Type B pancreatic cell (in vitro differentiated cells): ENCODE results near the gene KIF5A. TPM values are rescaled to one million over a fixed set of nuclear protein-coding genes. Genes with fewer than 3 reads are reported as not detected.
A peak's percentile ranks its signal among the peaks of the same experiment; 100 is the strongest.

Experiments
- DNase-seq: peaks from one replicate; pipeline ENCODE4 v3.0.0; 2021; ENCODE audit warnings: mixed read lengths; ENCODE audit not compliant: unreplicated experiment; ENCODE audit errors: extremely low spot score
- H3K27ac Mint-ChIP-seq: 2 replicates; pipeline ENCODE4 v1.8.0; 2021; ENCODE audit warnings: mild to moderate bottlenecking, mixed read lengths
- H3K27me3 Mint-ChIP-seq: 2 replicates; pipeline ENCODE4 v1.8.0; 2021; ENCODE audit warnings: mixed read lengths
- H3K36me3 Mint-ChIP-seq: 2 replicates; pipeline ENCODE4 v1.8.0; 2021; ENCODE audit warnings: mixed read lengths
- H3K4me1 Mint-ChIP-seq: one replicate; pipeline ENCODE4 v1.8.0; 2021; ENCODE audit warnings: mixed read lengths; ENCODE audit not compliant: unreplicated experiment
- H3K4me3 Mint-ChIP-seq: 2 replicates; pipeline ENCODE4 v1.8.0; 2021; ENCODE audit warnings: mild to moderate bottlenecking, mixed read lengths
- H3K9me3 Mint-ChIP-seq: 2 replicates; pipeline ENCODE4 v1.8.0; 2021; ENCODE audit warnings: mixed read lengths
- CTCF ChIP-seq: fragments of 200-600 bp; sonication (generic); conservative IDR thresholded peaks from 2 replicates; pipeline ENCODE4 v1.5.0; 2021; ENCODE audit warnings: antibody characterized with exemption, mild to moderate bottlenecking
- total RNA-seq: library from RNA; stranded (reverse); gene quantifications from 2 replicates; pipeline ENCODE4 v1.2.1, GENCODE V29; 2021; ENCODE audit warnings: low replicate concordance

KIF5A gene
- total RNA-seq, 1 donor from 2014 or later = 4.4 TPM

GRCh38 chr12:57530396-57531142 lies 19.3 kb upstream of the KIF5A start:
- no peaks in the 10 kb centered on the region for H3K27me3 Mint-ChIP-seq
- TF ChIP-seq CTCF = no peak
- H3K9me3 Mint-ChIP-seq = no peaks in the 10 kb centered on the region
- peaks cover 26% of the 10 kb centered on the region for H3K36me3 Mint-ChIP-seq
- DNase-seq = no peak
- no peak overlapping the region for H3K4me3 Mint-ChIP-seq
- H3K27ac Mint-ChIP-seq = peak overlapping the region; percentile 77
- peaks cover 8% of the 10 kb centered on the region for H3K4me1 Mint-ChIP-seq

GRCh38 chr12:57531836-57532235 lies 18.0 kb upstream of the KIF5A start:
- H3K4me3 Mint-ChIP-seq = no peak overlapping the region
- no peak for DNase-seq
- H3K4me1 Mint-ChIP-seq = peaks cover 8% of the 10 kb centered on the region
- no peak overlapping the region for H3K27ac Mint-ChIP-seq
- no peak for TF ChIP-seq CTCF
- peaks cover 29% of the 10 kb centered on the region for H3K36me3 Mint-ChIP-seq
- no peaks in the 10 kb centered on the region for H3K27me3 Mint-ChIP-seq
- no peaks in the 10 kb centered on the region for H3K9me3 Mint-ChIP-seq

GRCh38 chr12:57533108-57533507 lies 16.7 kb upstream of the KIF5A start:
- H3K36me3 Mint-ChIP-seq = peaks cover 37% of the 10 kb centered on the region
- no peaks in the 10 kb centered on the region for H3K9me3 Mint-ChIP-seq
- no peak for DNase-seq
- H3K4me3 Mint-ChIP-seq = no peak overlapping the region
- H3K4me1 Mint-ChIP-seq = peaks cover 8% of the 10 kb centered on the region
- H3K27ac Mint-ChIP-seq = no peak overlapping the region
- TF ChIP-seq CTCF = no peak
- H3K27me3 Mint-ChIP-seq = no peaks in the 10 kb centered on the region

GRCh38 chr12:57534250-57534649 lies 15.6 kb upstream of the KIF5A start:
- H3K4me3 Mint-ChIP-seq = no peak overlapping the region
- TF ChIP-seq CTCF = no peak
- H3K27me3 Mint-ChIP-seq = no peaks in the 10 kb centered on the region
- peaks cover 8% of the 10 kb centered on the region for H3K4me1 Mint-ChIP-seq
- H3K9me3 Mint-ChIP-seq = no peaks in the 10 kb centered on the region
- H3K27ac Mint-ChIP-seq = no peak overlapping the region
- DNase-seq = no peak
- peaks cover 46% of the 10 kb centered on the region for H3K36me3 Mint-ChIP-seq

- no peak for TF ChIP-seq CTCF
- peaks cover 39% of the 10 kb centered on the region for H3K36me3 Mint-ChIP-seq
Measured at GRCh38 chr12:57534991-57535543, 14.8 kb upstream of the KIF5A start.

More at GRCh38 chr12:57534991-57535543, 14.8 kb upstream of the KIF5A start:
- Mint-ChIP-seq H3K4me3 (no peak overlapping the region), H3K27me3 (no peaks in the 10 kb centered on the region), H3K9me3 (no peaks in the 10 kb centered on the region), H3K4me1 (peaks cover under 1% of the 10 kb centered on the region), H3K27ac (no peak overlapping the region)
- no peak for DNase-seq
